Measurements from ENCODE around the gene GMPR. TPM values are rescaled to one million over a fixed set of nuclear protein-coding genes. Genes with fewer than 3 reads are reported as not detected.

GMPR gene
- polyA plus RNA-seq, 5 donors, result 3.6 to 8.6 (median 6.5) TPM

DNA sequence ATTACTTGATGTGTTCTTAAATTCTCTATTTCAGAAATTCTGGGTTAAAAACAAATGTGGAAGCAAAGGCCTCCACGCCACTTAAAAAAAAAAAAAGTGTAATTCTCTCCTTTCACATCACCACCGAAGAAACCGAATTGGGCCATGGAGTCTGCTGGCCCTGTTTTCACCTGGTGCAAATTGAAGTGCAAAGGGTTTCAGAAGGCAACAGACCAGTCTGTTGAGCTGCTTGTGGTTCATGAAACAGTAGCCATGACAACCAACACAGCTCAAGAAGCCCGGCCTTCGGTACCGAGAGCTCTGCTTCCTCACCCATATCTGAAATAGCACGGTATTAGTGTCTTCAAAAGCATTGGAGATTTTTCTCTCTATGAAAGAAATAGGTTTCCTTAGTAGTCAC is 63.1 kb downstream of the GMPR start:
- no peak for DNase-seq

DNA sequence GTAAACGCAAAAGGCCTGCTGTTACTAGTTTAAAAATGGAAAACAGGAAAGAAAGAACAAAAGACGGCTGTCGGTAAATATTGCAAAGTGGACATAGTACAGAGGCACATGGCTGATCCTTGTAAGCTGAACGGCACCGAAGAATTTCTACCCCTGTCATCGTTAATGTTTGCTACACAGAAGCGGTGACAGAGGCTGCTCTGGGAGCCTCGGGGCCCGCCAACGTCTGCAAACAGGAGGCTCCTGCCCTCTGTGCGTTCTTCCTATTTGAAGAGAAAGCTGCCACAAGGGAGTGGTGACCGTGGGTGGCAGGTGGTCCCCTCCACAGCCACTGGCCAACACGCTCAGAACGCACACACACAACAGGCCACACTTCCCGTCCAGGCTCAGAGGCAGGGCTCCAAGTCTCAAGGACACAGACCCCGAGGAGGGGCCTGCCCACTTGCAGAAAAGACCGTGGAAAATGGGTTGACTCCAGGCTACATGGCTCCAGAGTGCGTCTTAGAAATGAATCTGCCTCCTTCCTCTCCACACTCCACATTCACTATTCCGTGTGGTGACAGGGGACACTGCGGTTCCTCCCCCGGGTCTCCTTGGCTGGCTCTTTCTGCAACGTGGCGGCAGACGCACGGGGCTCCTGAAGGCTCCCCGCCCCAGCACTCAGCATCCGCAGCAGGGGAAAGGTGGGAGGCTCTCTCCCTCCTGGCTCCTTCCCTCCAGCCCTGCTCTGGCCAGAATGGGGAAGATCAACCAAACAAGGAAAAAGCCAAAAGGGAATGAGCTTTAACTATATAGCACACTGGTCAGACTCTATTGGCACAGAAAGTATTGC is 64.5 kb downstream of the GMPR start:
- DNase-seq, result no peak

DNA sequence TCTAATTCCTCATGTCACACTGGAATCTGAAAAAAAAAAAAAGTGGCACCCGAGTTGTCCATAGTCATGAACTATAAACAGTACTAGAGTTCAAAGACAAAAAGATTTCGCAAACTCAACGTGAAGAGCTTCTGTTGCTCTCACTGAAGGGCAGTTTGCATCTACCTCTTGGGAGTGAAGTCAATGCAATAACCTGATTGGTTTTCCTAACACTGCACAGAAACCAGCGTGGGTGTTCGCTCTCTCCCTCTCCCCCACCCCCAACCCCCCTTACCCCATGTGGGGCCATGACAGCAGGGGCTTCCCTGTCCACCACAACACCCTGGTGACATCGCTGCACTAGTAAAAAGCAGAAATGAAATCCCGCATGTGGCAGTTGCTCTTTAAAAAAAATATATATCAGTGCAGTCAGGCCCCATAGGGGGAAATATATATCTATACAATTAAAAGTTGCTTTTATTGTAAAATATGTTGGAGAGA is 66.9 kb downstream of the GMPR start:
- no peak for DNase-seq

DNA sequence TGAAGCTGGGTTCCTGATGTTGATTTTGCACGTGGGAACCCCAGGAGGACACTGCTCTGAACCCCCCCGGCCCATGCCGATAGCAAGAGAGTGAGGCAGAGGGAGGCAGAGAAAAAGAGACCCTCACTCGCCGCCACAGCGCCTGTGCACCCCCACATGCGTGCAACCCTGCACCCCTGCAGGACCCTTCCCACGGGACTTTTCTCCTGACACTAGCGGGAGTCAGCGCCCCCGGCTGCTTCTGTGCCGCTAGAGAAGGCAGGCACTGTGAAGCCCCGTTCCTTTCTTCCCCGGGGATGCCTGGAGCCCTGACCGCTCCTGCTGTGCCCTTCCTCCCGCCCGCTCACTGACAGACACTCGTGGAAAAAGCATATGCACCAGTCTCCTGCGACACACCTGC is 67.4 kb downstream of the GMPR start:
- DNase-seq, result no peak

DNA sequence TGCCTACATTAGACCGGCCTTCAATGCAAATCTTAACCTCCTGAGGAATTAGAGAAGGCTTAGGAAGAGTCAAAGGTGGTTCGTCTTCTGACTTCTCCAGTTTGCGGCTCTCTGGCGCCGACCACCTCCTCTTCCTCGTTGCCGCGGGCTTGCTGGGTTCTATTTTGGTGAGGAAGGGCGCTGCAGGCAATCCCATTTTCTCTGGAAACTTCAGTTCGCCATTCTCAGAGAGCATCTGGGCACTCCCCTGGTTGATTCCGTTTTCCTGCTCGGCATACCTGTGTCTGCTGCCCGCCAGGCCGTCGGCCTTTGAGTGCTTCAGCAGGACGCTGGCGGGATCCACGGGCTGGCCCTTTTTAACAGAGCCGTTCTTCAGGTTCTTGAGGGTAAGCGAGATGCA is 67.9 kb downstream of the GMPR start:
- no peak for DNase-seq

DNA sequence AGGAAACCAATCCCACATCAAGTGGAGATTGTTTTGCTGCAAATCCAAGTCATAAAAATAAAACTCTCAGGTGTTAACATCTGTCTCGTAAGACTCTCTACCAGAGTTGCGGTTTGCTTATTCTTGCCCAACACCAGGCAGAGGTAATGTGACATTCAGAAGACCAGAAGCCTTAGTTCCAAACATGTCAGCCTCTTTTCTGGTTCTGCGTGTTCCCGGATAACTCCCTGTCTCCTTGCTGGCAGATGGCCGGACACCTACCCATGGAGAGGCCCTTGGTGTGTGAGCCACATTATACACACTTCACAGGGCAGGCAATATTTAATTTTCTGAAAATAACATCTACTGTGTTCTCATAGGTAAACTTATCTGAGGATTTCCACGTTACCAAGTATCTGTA is 73.4 kb downstream of the GMPR start:
- no peak for DNase-seq

DNA sequence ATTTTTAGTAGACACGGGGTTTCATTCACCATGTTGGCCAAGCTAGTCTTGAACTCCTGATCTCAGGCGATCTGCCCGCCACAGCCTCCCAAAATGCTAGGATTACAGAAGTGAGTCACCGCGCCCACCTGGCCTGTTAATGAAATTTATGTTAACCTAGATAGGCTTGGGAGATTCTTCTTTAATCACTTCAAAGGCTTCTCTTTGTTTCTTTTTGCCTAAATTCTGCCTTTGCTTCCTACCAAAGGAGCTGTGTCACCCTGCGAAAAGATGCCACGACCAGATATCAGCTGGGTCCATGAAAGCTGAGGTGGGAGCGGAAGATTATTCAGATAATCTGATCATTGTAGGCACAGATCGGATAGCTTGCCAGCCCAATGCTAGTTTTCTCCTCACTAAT is 75.3 kb downstream of the GMPR start:
- no peak for DNase-seq

DNA sequence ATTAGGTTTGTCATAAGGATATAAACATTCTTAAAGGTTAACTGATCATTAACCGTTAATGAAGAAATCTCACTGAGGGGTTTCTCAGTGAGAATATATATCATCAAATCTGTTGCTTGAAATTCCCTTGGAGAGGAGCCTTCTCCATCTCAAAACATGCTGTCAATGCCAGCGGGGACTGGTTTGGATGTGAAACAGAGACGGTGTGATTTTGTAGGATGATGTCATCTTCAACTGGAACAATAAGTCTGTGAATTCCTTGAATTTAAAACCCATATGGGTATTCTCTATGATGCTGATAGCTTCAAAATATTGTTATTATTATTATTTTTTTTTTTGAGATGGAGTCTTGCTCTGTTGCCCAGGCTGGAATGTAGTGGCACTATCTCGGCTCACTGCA is 75.9 kb downstream of the GMPR start:
- no peak for DNase-seq

DNA sequence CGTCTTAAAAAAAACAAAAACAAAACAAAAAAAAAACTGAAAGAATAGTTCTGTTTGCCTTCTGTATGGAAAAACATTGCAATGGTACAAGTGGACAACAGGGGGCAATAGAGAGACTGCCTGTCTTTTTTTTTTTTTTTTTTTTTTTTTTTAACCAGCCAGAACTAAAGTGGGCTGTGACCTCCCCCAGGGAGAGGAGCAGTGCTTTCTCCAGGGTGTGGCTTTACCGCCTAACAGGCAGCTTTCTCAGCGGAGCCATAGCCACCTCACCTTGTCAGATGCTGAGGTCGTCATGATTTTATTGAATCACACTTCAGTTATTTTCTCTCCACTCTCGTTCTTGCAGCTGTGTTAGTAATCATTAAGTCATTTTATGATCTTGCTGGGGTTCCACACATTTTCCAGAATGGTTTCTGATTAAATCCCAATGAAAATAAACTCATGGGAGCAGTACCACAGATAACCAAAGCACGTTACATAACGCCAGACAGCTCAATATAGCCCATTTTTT is 78.4 kb downstream of the GMPR start:
- no peak for DNase-seq

DNA sequence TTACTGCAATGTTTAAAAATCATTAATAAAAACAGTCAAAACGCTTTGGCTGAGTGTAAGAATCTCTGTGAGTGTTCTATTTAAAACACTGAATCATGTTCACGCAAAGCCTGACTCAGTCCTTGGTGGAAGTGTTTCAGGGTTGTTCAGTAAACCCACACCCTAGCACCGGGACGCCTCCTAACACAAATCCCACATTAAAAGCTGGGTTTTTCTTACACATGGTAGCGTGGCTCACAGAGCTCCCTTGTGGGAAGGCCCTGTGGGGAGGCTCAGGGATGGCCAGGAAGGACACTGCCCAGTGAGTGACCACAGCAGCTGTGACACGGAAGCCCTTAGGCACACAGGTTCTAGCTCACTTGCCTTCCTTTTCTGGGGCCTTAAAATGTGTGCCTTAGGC is 80.2 kb downstream of the GMPR start:
- no peak for DNase-seq

DNA sequence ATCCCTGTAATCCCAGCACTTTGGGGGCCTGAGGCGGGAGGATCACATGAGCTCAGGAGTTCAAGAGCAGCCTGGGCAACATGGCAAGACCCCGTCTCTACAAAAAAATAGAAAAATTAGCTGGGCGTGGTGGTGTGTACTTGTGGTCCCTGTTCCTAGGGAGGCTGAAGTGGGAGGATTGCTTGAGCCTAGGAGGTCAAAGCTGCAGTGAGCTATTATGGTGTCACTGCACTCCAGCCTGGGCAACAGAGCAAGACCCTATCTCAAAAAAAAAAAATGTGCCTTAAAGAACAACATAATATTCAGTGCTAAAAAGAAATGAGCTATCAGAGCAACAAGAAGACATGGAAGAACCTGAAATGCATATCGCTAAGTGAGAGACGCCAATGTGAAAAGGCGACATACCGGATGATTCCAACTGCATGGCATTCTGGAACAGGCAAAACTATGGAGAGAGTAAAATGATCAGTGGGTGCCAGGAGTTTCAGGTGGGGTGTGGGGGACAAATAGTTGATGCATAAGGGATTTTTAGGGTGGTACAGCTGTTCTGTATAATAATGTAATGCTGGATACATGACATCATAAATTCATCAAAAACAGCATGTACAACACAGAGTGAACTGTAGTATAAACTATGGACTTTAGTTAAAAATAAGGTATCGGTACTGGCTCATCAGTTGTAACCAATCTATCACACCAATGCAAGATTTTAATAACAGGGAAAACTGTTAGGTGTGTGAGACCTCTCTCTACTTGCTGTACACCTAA is 80.8 kb downstream of the GMPR start:
- no peak for DNase-seq

DNA sequence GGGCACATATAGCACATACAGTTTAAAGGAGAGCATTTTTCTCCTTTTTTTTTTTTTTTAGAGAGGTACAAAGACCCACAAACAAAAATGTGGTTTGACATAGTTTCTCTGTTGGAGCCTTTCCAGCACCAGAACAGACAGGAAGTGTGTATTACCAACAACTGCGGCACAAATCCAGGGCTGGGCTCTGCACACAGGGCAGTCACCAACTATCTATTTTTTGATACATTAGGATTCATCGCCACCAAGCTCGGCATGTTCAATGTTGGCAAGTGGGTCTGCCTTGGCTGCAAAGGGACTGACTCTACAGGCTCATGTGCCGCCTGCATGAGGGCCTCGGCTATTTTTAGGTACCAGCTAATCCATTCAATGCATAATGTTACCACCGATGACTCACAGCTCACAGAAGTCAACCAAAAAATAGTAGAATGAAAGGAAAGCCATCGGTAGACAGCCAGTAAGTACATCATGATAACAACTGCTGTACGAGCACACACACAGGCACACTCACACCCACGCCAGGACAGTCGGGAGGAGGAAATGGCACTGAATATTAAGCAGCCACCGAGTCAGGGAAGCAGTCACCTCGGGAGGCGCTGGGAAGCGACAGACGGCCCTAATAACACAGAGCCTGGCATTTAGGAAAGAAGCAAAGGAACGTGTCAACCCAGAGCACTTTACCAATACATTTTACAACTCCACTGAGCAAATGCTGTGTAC is 81.6 kb downstream of the GMPR start:
- peak; percentile 38 to 58 for DNase-seq

DNA sequence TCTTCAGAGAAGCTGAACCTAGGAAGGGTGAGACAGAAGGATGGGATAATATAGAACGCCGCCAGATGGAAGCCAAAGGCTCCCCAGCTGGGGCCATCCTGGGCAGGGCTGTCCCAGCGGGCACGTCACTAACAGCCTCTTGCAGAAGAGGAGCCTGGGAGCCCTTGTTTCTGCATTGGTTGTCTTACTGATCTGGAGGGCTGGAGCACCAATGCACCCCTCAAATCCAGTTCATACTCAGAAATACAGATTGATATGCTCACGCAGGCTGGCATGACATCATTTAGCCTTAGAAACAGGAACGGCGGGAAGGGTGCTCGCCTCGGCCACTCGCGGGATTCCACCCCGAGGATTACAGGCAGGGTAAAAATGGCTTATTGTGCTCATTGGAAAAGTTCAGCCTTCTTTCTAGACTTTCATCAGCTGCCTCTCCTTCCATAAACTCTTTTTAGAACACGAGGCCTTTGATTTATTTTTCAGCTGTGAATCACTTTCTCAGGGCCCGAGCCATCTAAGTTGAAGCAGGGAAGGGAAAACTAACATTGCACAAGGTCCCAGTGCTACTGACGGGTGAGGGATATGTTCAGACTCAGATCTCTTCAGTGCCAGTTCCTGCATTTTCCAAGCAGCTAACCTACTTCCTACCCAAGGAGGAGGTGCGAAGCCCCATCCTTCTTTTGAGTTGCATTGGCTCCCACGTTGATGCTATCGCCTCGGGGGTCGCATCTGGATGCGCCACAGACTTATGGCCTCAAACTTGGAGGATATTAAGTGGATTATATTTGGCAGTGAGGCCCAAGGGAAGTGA is 82.3 kb downstream of the GMPR start:
- no peak for DNase-seq

DNA sequence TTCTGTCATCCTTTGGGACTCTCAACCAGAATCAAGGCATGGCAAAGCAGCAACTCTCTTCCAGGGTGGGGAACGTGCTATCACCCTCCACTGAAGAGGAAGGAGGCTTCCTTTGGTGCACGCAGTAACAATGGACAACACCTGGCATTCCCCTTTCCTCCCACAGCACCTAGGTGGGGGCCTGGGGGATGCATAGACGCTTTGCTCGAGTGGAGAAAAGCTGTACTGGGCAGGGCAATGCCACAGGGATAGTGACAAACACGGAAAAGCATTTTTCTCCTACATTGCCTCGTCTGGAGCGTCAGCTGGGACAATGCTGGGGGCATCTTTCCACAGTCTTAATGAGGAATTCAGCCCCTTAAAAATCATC is 82.9 kb downstream of the GMPR start:
- no peak for DNase-seq

DNA sequence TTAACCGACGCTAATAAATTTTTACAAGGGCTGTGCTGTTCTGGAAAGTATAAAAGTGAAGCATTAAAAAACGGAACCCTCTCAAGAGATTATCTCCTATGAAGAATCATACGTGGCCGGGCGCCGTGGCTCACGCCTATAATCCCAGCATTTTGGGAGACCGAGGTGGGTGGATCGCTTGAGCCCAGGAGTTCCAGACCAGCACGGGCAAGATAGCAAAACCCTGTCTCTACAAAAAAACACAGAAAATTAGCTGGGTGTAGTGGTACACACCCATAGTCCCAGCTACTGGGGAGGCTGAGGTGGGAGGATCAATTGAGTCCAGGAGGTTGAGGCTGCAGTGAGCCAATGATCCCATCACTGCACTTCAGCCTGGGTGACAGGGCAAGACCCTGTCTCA is 83.4 kb downstream of the GMPR start:
- DNase-seq, result no peak

DNA sequence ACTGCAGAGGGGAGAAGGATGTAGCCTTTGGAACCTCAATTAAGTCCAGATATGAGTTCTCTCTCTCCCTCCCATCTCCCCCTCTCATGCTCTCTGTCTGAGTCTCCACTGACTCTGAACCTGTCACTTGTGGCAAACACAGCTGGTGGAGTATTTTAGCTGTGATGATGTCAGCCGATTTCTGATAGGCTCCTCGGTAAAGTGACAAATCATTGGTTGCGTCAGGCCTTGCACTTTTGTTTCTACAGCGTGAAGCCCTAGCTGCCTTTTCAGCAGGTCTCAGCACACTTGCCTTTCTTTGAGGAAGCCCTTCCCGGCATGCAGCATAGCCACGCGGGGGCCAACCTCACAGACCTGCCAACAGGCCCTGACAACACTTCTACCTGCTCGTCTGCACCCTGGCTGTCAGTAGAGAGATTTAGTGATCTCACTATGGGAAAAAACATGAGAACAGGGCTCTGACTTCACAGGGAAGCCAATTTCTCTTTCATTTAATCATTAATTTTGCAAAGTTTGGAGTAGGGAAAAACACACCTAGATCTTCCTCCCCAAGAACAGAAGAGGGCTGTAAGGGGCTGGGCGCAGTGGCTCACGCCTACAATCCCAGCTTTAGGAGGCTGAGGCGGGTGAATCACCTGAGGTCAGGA is 84.4 kb downstream of the GMPR start:
- peak; percentile 52 to 64 for DNase-seq

DNA sequence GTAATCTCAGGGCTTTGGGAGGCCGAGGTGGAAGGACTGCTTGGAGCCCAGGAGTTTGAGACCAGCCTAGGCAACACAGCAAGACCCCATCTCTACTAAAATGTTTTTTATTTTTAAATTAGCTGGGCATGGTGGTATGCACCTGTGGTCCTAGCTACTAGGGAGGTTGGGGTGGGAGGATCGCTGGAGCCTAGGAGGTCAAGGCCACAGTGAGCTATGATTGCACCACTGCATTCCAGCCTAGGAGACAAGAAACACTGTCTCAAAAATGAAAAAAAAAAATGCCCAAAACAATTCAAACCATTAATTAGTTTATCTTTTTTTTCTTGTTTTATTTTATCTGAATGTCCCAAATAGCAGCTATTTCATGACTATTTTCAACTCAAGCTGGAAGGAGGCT is 85.8 kb downstream of the GMPR start:
- DNase-seq, result no peak

DNA sequence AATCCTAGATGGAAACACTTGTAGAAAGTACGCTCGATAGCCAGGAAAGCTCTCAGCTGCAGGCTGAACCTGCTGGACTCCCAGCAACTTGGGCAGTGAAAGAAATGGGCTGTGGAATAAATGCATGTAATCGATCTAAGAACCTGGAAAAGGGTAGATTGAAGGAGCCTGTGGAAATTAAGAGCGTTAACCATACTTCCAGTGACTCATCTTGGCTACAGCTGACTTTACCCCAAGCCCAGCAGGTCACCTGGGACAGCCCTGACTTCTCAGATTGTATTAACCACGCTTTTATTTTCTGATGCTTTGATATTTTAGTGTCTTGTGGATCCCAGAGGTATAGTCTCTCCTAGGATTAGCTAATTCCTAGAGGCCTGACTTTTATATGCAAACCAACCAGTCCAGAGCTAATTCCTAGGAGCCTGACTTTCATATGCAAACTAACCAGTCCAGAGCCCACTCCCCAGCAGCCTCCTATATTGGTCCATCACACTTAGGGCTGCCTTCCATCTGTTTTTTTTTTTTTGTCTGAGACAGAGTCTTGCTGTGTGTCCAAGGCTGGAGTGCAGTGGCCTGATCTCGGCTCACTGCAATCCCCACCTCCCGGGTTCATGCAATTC is 86.3 kb downstream of the GMPR start:
- no peak for DNase-seq

DNA sequence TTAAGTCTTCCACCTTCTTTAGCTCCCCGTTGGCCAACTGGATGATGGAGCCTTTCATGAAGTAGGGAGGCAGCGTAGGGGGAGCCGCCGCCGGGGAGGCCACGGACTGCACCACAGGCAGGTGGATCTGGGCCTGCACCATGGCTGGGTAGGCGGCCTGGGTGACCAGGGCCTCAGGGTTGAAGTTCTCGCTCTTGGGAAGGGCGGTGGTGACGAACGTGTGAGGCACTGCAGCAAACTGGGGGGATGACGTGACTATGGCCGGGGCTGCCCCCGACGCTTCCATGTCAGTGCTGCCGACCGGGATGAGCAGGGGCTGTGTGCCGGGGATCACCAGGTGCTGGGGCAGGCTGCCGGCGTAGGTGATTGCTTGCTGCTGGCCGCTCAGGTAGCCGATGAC is 88.1 kb downstream of the GMPR start:
- DNase-seq, result no peak

DNA sequence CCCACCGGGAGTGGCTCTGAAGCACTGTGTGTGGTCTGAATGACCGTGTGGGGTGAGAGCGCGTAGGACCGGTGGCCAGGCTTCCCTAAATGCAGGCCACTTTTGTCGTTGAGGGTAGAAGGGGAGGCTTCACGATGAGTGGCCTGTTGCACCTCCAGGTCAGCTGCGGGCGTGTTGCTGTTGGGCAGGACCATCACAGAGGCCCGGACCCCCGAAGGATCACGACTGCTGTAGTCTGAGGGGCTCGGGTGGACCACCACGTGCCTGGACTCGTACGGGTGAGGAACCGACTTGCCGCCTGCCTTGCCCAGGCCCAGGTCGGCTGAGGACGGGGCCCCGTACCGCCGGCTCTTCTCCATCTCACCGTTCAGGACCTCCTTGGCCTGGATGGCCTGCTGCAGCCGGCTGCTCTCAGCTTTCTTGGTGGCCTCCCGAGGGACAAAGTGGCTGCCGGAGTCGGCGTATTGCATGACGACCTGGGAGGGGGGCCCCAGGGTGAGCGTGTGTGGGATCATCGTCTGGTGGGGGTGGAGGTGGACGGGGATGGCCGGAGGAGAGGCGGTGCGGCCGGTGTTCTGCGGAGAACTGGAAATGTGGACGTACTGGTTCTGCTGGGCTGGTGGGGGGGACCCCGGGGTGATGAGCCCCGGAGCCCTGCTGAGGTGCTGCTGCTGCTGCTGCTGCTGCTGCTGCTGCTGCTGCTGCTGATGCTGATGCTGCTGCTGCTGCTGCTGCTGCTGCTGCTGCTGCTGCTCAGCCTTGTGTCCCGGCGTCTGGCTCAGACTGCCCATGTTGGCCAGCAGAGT is 88.8 kb downstream of the GMPR start:
- no peak for DNase-seq
